HL-60 (cell line): ENCODE measurements around the gene ZFYVE16.
"Not testable (repeated sequence)": the region's sequence is repeated elsewhere in the genome, so short reads cannot be mapped to it uniquely, and the experiment has no call there.

Experiments
- DNase-seq, 2 experiments: peaks; one replicate each; pipeline ENCODE4 v3.0.0-alpha.2; 2010 to 2020; ENCODE audit warnings: low read depth in 1 of 2, low spot score in 1 of 2
- H3K27ac ChIP-seq: fragments of 250-450 bp; sonication (Bioruptor Pico); replicated peaks from 2 replicates; pipeline ENCODE4 v1.5.1; 2020; ENCODE audit warnings: mild to moderate bottlenecking, moderate library complexity
- H3K27me3 ChIP-seq: fragments of 250-450 bp; sonication (Bioruptor Pico); 2 replicates; pipeline ENCODE4 v1.5.1; 2021; ENCODE audit warnings: mild to moderate bottlenecking, moderate library complexity; ENCODE audit not compliant: insufficient read depth, poor library complexity, severe bottlenecking
- H3K4me3 ChIP-seq: replicated peaks from 2 replicates; pipeline ENCODE4 v1.5.1; 2011; ENCODE audit warnings: mild to moderate bottlenecking, control low read depth, low read length; ENCODE audit not compliant: insufficient read depth
- GABPA ChIP-seq: IDR thresholded peaks from 2 replicates; pipeline ENCODE4 v1.6.1; 2012; ENCODE audit warnings: low read depth
- POLR2AphosphoS5 ChIP-seq: IDR thresholded peaks from 2 replicates; pipeline ENCODE4 v1.6.1; 2012; ENCODE audit warnings: low read depth
- REST ChIP-seq: IDR thresholded peaks from 2 replicates; pipeline ENCODE4 v1.6.1; 2012; ENCODE audit warnings: low read depth; ENCODE audit not compliant: insufficient replicate concordance
- SPI1 ChIP-seq: IDR thresholded peaks from 2 replicates; pipeline ENCODE4 v1.6.1; 2012; ENCODE audit warnings: low read depth, mild to moderate bottlenecking, borderline replicate concordance
- TF ChIP-seq, protein P1 (sequence below): IDR thresholded peaks from one replicate; pipeline ENCODE4 v1.5.1; 2011; ENCODE audit warnings: low read length, control low read depth, inconsistent platforms; ENCODE audit not compliant: insufficient read depth

Gene ZFYVE16

GRCh38 chr5:80414113-80414512 lies 6.2 kb downstream of the ZFYVE16 start:
- peak; percentile 44 to 53 for DNase-seq
- Histone ChIP-seq H3K4me3 (no peak overlapping the region), H3K27ac (no peak overlapping the region), H3K27me3 (no peaks in the 10 kb centered on the region)
- TF ChIP-seq, protein P1, sequence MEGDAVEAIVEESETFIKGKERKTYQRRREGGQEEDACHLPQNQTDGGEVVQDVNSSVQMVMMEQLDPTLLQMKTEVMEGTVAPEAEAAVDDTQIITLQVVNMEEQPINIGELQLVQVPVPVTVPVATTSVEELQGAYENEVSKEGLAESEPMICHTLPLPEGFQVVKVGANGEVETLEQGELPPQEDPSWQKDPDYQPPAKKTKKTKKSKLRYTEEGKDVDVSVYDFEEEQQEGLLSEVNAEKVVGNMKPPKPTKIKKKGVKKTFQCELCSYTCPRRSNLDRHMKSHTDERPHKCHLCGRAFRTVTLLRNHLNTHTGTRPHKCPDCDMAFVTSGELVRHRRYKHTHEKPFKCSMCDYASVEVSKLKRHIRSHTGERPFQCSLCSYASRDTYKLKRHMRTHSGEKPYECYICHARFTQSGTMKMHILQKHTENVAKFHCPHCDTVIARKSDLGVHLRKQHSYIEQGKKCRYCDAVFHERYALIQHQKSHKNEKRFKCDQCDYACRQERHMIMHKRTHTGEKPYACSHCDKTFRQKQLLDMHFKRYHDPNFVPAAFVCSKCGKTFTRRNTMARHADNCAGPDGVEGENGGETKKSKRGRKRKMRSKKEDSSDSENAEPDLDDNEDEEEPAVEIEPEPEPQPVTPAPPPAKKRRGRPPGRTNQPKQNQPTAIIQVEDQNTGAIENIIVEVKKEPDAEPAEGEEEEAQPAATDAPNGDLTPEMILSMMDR: no peak
- TF ChIP-seq REST (no peak), POLR2AphosphoS5 (no peak), GABPA (no peak), SPI1 (no peak)

- Histone ChIP-seq H3K27me3 (no peaks in the 10 kb centered on the region), H3K27ac (no peak overlapping the region), H3K4me3 (no peak overlapping the region)
- no peak for TF ChIP-seq SPI1
- TF ChIP-seq POLR2AphosphoS5: no peak
- TF ChIP-seq REST: no peak
- TF ChIP-seq, protein P1: no peak
- DNase-seq: no peak
Observed at GRCh38 chr5:80417973-80418372, 10.1 kb downstream of the ZFYVE16 start.

DNA sequence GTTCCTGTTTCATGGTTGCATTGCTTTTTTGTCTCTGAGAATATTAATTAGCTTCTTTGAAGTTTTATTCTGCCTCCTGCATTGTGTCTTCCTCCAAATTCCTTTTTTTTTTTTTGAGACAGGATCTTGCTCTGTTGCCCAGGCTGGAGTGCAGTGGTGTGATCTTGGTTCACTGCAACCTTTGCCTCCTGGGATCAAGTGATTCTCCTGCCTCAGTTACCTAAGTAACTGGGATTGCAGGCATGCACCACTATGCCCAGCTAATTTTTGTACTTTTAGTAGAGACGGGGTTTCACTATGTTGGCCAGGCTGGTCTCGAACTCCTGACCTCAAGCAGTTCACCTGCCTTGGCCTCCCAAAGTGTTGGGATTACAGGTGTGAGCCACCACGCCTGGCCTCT lies 16.5 kb downstream of the ZFYVE16 start:
- not testable (repeated sequence) for H3K4me3 ChIP-seq, DNase-seq, H3K27me3 ChIP-seq, H3K27ac ChIP-seq

DNA sequence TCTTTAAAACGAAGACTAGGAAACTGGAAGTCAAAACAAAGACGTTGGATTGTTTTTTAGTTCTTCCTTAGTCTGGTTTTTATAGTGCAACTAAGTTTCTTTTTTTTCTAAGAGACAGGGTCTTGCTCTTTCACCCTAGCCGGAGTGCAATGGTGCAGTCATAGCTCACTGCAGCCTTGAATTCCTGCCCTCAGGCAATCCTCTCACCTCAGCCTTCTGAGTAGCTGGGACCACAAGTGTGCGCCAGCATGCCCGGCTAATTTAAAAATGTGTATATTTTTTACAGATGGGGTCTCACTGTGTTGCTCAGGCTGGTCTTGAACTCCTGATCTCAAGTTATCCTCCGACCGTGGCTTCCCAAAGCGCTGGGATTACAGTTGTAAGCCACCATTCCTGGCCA lies 27.6 kb downstream of the ZFYVE16 start:
- no peaks in the 10 kb centered on the region for H3K27me3 ChIP-seq
- TF ChIP-seq GABPA: no peak
- TF ChIP-seq REST: no peak
- TF ChIP-seq, protein P1: no peak
- TF ChIP-seq SPI1: no peak
- no peak for TF ChIP-seq POLR2AphosphoS5
- no peak overlapping the region for H3K4me3 ChIP-seq
- H3K27ac ChIP-seq: no peak overlapping the region
- DNase-seq: no peak
